ENCODE data around the gene PGAM2.
"Not testable (repeated sequence)": the region's sequence is repeated elsewhere in the genome, so short reads cannot be mapped to it uniquely, and the experiment has no call there.

Gene PGAM2

GRCh38 chr7:44038961-44039558 lies 26.3 kb downstream of the PGAM2 start:
- DNase-seq, result peak; percentile 86
- H3K9me3 ChIP-seq (ENCODE audit: control insufficient read depth, low read length); H2AFZ ChIP-seq (ENCODE audit: low read depth, low read length); H2BK120ac ChIP-seq (ENCODE audit: low read depth, low read length); H3K23ac ChIP-seq (ENCODE audit: low read length in 2 of 2); H4K8ac ChIP-seq (ENCODE audit: low read length); H3K9ac ChIP-seq (ENCODE audit: low read length); H3K4ac ChIP-seq (ENCODE audit: low read depth in 1 of 2, low read length in 2 of 2); H3K27ac ChIP-seq (ENCODE audit: low read length, poor library complexity, severe bottlenecking); H4K91ac ChIP-seq (ENCODE audit: low read length); H2BK5ac ChIP-seq (ENCODE audit: low read depth, low read length, poor library complexity, severe bottlenecking); H2BK15ac ChIP-seq (ENCODE audit: low read depth, poor library complexity, severe bottlenecking); H3K14ac ChIP-seq (ENCODE audit: low read length in 2 of 2); H2AK5ac ChIP-seq (ENCODE audit: low read length, severe bottlenecking); H2BK12ac ChIP-seq (ENCODE audit: low read length in 2 of 2); H3K4me3 ChIP-seq (ENCODE audit: insufficient read depth in 1 of 2, low read depth in 1 of 2, low read length in 2 of 2); H3K36me3 ChIP-seq (ENCODE audit: control insufficient read depth in 1 of 2, insufficient read depth in 2 of 2, low read depth in 1 of 2, low read length in 2 of 2); H3K27me3 ChIP-seq (ENCODE audit: control insufficient read depth in 1 of 2, insufficient read depth in 1 of 2, low read length in 2 of 2); H3K79me1 ChIP-seq (replicated peaks; ENCODE audit: low read length, poor library complexity, severe bottlenecking): not testable (repeated sequence)
- Histone ChIP-seq H3K4me1 (ENCODE audit: control insufficient read depth, insufficient read depth, low read depth, low read length) (peaks cover 11% of the 10 kb centered on the region), H3K18ac (ENCODE audit: low read depth in 1 of 2, low read length in 2 of 2) (peak overlapping the region in 1 of 2 experiments; percentile 21), H3K4me2 (ENCODE audit: low read length, poor library complexity, severe bottlenecking) (peak overlapping the region; percentile 38)
- WGBS, result 0% methylated on average over 7 of the region's 26 CpGs

GRCh38 chr7:44038553-44038952 lies 26.8 kb downstream of the PGAM2 start:
- H3K23ac ChIP-seq (ENCODE audit: low read length in 2 of 2); H3K9ac ChIP-seq (ENCODE audit: low read length); H2AFZ ChIP-seq (ENCODE audit: low read depth, low read length); H4K91ac ChIP-seq (ENCODE audit: low read length); H2AK5ac ChIP-seq (ENCODE audit: low read length, severe bottlenecking); H3K36me3 ChIP-seq (ENCODE audit: control insufficient read depth in 1 of 2, insufficient read depth in 2 of 2, low read depth in 1 of 2, low read length in 2 of 2); H3K4me1 ChIP-seq (ENCODE audit: control insufficient read depth, insufficient read depth, low read depth, low read length); H3K9me3 ChIP-seq (ENCODE audit: control insufficient read depth, low read length); H2BK12ac ChIP-seq (ENCODE audit: low read length in 2 of 2); DNase-seq; H2BK15ac ChIP-seq (ENCODE audit: low read depth, poor library complexity, severe bottlenecking); H3K14ac ChIP-seq (ENCODE audit: low read length in 2 of 2); H3K27me3 ChIP-seq (ENCODE audit: control insufficient read depth in 1 of 2, insufficient read depth in 1 of 2, low read length in 2 of 2); H3K4me3 ChIP-seq (ENCODE audit: insufficient read depth in 1 of 2, low read depth in 1 of 2, low read length in 2 of 2); H2BK120ac ChIP-seq (ENCODE audit: low read depth, low read length); H3K79me1 ChIP-seq (replicated peaks; ENCODE audit: low read length, poor library complexity, severe bottlenecking); H3K4ac ChIP-seq (ENCODE audit: low read depth in 1 of 2, low read length in 2 of 2); H2BK5ac ChIP-seq (ENCODE audit: low read depth, low read length, poor library complexity, severe bottlenecking); H3K4me2 ChIP-seq (ENCODE audit: low read length, poor library complexity, severe bottlenecking); H3K27ac ChIP-seq (ENCODE audit: low read length, poor library complexity, severe bottlenecking); H4K8ac ChIP-seq (ENCODE audit: low read length); H3K18ac ChIP-seq (ENCODE audit: low read depth in 1 of 2, low read length in 2 of 2): not testable (repeated sequence)
- no CpG with 5 or more reads among the region's 12 CpGs for WGBS

DNA sequence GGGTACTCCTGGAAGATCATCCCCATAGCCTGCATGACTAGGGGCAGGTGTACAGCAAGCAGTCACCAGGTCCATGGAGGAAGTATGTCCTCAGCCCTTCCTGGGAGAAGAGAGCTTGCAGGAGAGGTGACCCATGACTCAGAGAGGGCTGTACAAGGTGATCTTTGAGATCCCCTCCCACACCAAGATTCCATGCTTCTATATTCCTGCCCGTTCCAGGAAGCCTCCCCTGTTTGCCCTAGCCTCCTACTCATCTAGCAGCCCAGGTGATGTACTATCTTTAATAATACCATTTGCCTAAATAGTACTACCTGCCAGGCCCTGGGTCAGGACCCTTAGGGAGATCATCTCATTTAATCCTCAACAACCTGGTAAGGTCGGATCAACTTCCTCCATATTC lies 27.4 kb downstream of the PGAM2 start:
- not testable (repeated sequence) for H2AK5ac ChIP-seq (ENCODE audit: low read length, severe bottlenecking); H2BK120ac ChIP-seq (ENCODE audit: low read depth, low read length); H3K4me2 ChIP-seq (ENCODE audit: low read length, poor library complexity, severe bottlenecking); H2BK15ac ChIP-seq (ENCODE audit: low read depth, poor library complexity, severe bottlenecking); H3K9me3 ChIP-seq (ENCODE audit: control insufficient read depth, low read length); H2AFZ ChIP-seq (ENCODE audit: low read depth, low read length); H3K27ac ChIP-seq (ENCODE audit: low read length, poor library complexity, severe bottlenecking); H3K4me1 ChIP-seq (ENCODE audit: control insufficient read depth, insufficient read depth, low read depth, low read length); H2BK5ac ChIP-seq (ENCODE audit: low read depth, low read length, poor library complexity, severe bottlenecking); H3K4ac ChIP-seq (ENCODE audit: low read depth in 1 of 2, low read length in 2 of 2); DNase-seq; H2BK12ac ChIP-seq (ENCODE audit: low read length in 2 of 2); H4K8ac ChIP-seq (ENCODE audit: low read length); H4K91ac ChIP-seq (ENCODE audit: low read length); H3K27me3 ChIP-seq (ENCODE audit: control insufficient read depth in 1 of 2, insufficient read depth in 1 of 2, low read length in 2 of 2); H3K23ac ChIP-seq (ENCODE audit: low read length in 2 of 2); H3K14ac ChIP-seq (ENCODE audit: low read length in 2 of 2); H3K9ac ChIP-seq (ENCODE audit: low read length); H3K79me1 ChIP-seq (replicated peaks; ENCODE audit: low read length, poor library complexity, severe bottlenecking); H3K36me3 ChIP-seq (ENCODE audit: control insufficient read depth in 1 of 2, insufficient read depth in 2 of 2, low read depth in 1 of 2, low read length in 2 of 2); H3K4me3 ChIP-seq (ENCODE audit: insufficient read depth in 1 of 2, low read depth in 1 of 2, low read length in 2 of 2); H3K18ac ChIP-seq (ENCODE audit: low read depth in 1 of 2, low read length in 2 of 2)
- 90% methylated on average over 2 of the region's 2 CpGs for WGBS

- H3K9ac ChIP-seq (ENCODE audit: low read length); H4K8ac ChIP-seq (ENCODE audit: low read length); H2BK120ac ChIP-seq (ENCODE audit: low read depth, low read length); H2BK12ac ChIP-seq (ENCODE audit: low read length in 2 of 2); H3K4me1 ChIP-seq (ENCODE audit: control insufficient read depth, insufficient read depth, low read depth, low read length); H2BK15ac ChIP-seq (ENCODE audit: low read depth, poor library complexity, severe bottlenecking); H3K79me1 ChIP-seq (replicated peaks; ENCODE audit: low read length, poor library complexity, severe bottlenecking); H3K27ac ChIP-seq (ENCODE audit: low read length, poor library complexity, severe bottlenecking); H2BK5ac ChIP-seq (ENCODE audit: low read depth, low read length, poor library complexity, severe bottlenecking); H3K4me3 ChIP-seq (ENCODE audit: insufficient read depth in 1 of 2, low read depth in 1 of 2, low read length in 2 of 2); H3K27me3 ChIP-seq (ENCODE audit: control insufficient read depth in 1 of 2, insufficient read depth in 1 of 2, low read length in 2 of 2); H2AFZ ChIP-seq (ENCODE audit: low read depth, low read length); H3K18ac ChIP-seq (ENCODE audit: low read depth in 1 of 2, low read length in 2 of 2); H3K4ac ChIP-seq (ENCODE audit: low read depth in 1 of 2, low read length in 2 of 2); H3K4me2 ChIP-seq (ENCODE audit: low read length, poor library complexity, severe bottlenecking); H4K91ac ChIP-seq (ENCODE audit: low read length); H3K9me3 ChIP-seq (ENCODE audit: control insufficient read depth, low read length); H3K36me3 ChIP-seq (ENCODE audit: control insufficient read depth in 1 of 2, insufficient read depth in 2 of 2, low read depth in 1 of 2, low read length in 2 of 2); H2AK5ac ChIP-seq (ENCODE audit: low read length, severe bottlenecking); H3K14ac ChIP-seq (ENCODE audit: low read length in 2 of 2); H3K23ac ChIP-seq (ENCODE audit: low read length in 2 of 2): not testable (repeated sequence)
- peak; percentile 36 for DNase-seq
- no CpG with 5 or more reads among the region's 10 CpGs for WGBS
Observed at GRCh38 chr7:44036364-44036763, 29.0 kb downstream of the PGAM2 start.
